Measurements from ENCODE around the gene RHBDL3.
"Not testable (repeated sequence)": the region's sequence is repeated elsewhere in the genome, so short reads cannot be mapped to it uniquely, and the experiment has no call there.

Gene RHBDL3

GRCh38 chr17:32297860-32298259, 32.2 kb downstream of the RHBDL3 start:
- DNase-seq: no peak

GRCh38 chr17:32298298-32298697, 32.7 kb downstream of the RHBDL3 start:
- DNase-seq: no peak

GRCh38 chr17:32298721-32299579, 33.3 kb downstream of the RHBDL3 start:
- no peak for DNase-seq

GRCh38 chr17:32299580-32300164, 34.0 kb downstream of the RHBDL3 start:
- no peak for DNase-seq

- no peak for DNase-seq
These were observed 36.4 kb downstream of the RHBDL3 start for GRCh38 chr17:32302037-32302436.

GRCh38 chr17:32302860-32303649, 37.4 kb downstream of the RHBDL3 start:
- no peak for DNase-seq

- no peak for DNase-seq
These were observed 38.2 kb downstream of the RHBDL3 start for GRCh38 chr17:32303781-32304288.

- DNase-seq: no peak
These were observed 39.4 kb downstream of the RHBDL3 start for GRCh38 chr17:32305049-32305448.

- DNase-seq: no peak
These were observed 42.0 kb downstream of the RHBDL3 start for GRCh38 chr17:32307658-32308057.

- DNase-seq: no peak
These were observed 45.5 kb downstream of the RHBDL3 start for GRCh38 chr17:32311028-32311536.

- DNase-seq: no peak
These were observed 49.0 kb downstream of the RHBDL3 start for GRCh38 chr17:32314636-32315035.

- no peak for DNase-seq
These were observed 49.5 kb downstream of the RHBDL3 start for GRCh38 chr17:32315171-32315570.

- DNase-seq: not testable (repeated sequence)
These were observed 51.0 kb downstream of the RHBDL3 start for GRCh38 chr17:32316653-32317052.

GRCh38 chr17:32317353-32317752, 51.7 kb downstream of the RHBDL3 start:
- no peak for DNase-seq

GRCh38 chr17:32318071-32318470, 52.4 kb downstream of the RHBDL3 start:
- no peak for DNase-seq

- DNase-seq: no peak
These were observed 53.9 kb downstream of the RHBDL3 start for GRCh38 chr17:32319548-32319905.

GRCh38 chr17:32320080-32320479, 54.4 kb downstream of the RHBDL3 start:
- not testable (repeated sequence) for DNase-seq

- no peak for DNase-seq
These were observed 55.2 kb downstream of the RHBDL3 start for GRCh38 chr17:32320847-32321246.

GRCh38 chr17:32323046-32323445, 57.4 kb downstream of the RHBDL3 start:
- no peak for DNase-seq

- DNase-seq: no peak
These were observed 58.3 kb downstream of the RHBDL3 start for GRCh38 chr17:32323811-32324491.

- DNase-seq: no peak
These were observed 62.3 kb downstream of the RHBDL3 start for GRCh38 chr17:32327911-32328310.

GRCh38 chr17:32330147-32330546, 64.5 kb downstream of the RHBDL3 start:
- no peak for DNase-seq

Measured in NCI-H2081 treated with DMSO at 0.1 percent for 48 hours (cell line).